ENCODE data around the gene ARMH4. TPM values are rescaled to one million over a fixed set of nuclear protein-coding genes. Genes with fewer than 3 reads are reported as not detected.

Gene ARMH4
- total and polyA plus RNA-seq, 4 donors = 0.38 to 3.2 (median 0.54) TPM

DNA sequence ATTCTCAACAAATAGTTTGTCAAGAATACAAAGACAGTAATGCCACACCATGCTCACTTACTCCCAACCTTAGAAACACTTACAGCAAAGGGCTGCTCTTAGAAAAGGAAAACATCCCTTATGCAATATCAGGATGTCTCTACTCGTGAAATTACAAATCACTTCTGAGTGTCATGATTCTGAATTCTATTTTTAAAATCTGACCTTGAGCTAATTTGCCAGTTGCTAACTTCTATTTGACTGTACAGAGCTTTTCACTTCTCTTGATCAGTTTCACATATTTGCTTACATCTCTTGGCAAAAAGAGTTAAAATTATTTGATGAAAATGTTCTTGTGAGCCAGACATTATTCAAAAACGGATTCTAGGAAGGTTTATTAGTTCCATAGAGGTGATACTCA, 149.4 kb downstream of the ARMH4 start:
- Histone ChIP-seq H3K4me3 (ENCODE audit: low read depth in 1 of 3, low read length in 3 of 3) (no peak overlapping the region), H3K36me3 (ENCODE audit: control insufficient read depth in 4 of 4, insufficient read depth in 3 of 4, low read depth in 1 of 4, low read length in 3 of 4) (no peaks in the 10 kb centered on the region), H3K4me1 (ENCODE audit: control insufficient read depth in 4 of 4, insufficient read depth in 4 of 4, low read length in 3 of 4) (no peaks in the 10 kb centered on the region), H3K9me3 (ENCODE audit: control insufficient read depth in 4 of 4, low read length in 3 of 4) (no peaks in the 10 kb centered on the region), H3K27ac (ENCODE audit: low read depth in 1 of 2, low read length in 2 of 2) (no peak overlapping the region), H3K27me3 (ENCODE audit: control insufficient read depth in 4 of 4, insufficient read depth in 4 of 4, low read length in 3 of 4) (no peaks in the 10 kb centered on the region), H3K9ac (ENCODE audit: low read depth in 1 of 2, low read length in 2 of 2) (no peak overlapping the region)
- TF ChIP-seq, protein P1, sequence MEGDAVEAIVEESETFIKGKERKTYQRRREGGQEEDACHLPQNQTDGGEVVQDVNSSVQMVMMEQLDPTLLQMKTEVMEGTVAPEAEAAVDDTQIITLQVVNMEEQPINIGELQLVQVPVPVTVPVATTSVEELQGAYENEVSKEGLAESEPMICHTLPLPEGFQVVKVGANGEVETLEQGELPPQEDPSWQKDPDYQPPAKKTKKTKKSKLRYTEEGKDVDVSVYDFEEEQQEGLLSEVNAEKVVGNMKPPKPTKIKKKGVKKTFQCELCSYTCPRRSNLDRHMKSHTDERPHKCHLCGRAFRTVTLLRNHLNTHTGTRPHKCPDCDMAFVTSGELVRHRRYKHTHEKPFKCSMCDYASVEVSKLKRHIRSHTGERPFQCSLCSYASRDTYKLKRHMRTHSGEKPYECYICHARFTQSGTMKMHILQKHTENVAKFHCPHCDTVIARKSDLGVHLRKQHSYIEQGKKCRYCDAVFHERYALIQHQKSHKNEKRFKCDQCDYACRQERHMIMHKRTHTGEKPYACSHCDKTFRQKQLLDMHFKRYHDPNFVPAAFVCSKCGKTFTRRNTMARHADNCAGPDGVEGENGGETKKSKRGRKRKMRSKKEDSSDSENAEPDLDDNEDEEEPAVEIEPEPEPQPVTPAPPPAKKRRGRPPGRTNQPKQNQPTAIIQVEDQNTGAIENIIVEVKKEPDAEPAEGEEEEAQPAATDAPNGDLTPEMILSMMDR (IDR thresholded peaks at IDR 0.05; ENCODE audit: low read depth, low read length, missing input control) = no peak
- TF ChIP-seq HNF4G (IDR thresholded peaks at IDR 0.05) = no peak
- no peak for TF ChIP-seq RAD21 (IDR thresholded peaks at IDR 0.05)
- TF ChIP-seq FOXA1 (IDR thresholded peaks at IDR 0.05) = no peak
- TF ChIP-seq REST (IDR thresholded peaks at IDR 0.05) = no peak
- no peak for DNase-seq (ENCODE audit: low spot score)
- 59% methylated on average over 2 of the region's 2 CpGs for WGBS

- Histone ChIP-seq H3K36me3 (ENCODE audit: control insufficient read depth in 4 of 4, insufficient read depth in 3 of 4, low read depth in 1 of 4, low read length in 3 of 4) (no peaks in the 10 kb centered on the region), H3K9me3 (ENCODE audit: control insufficient read depth in 4 of 4, low read length in 3 of 4) (no peaks in the 10 kb centered on the region), H3K27me3 (ENCODE audit: control insufficient read depth in 4 of 4, insufficient read depth in 4 of 4, low read length in 3 of 4) (no peaks in the 10 kb centered on the region), H3K27ac (ENCODE audit: low read depth in 1 of 2, low read length in 2 of 2) (no peak overlapping the region), H3K9ac (ENCODE audit: low read depth in 1 of 2, low read length in 2 of 2) (no peak overlapping the region), H3K4me1 (ENCODE audit: control insufficient read depth in 4 of 4, insufficient read depth in 4 of 4, low read length in 3 of 4) (no peaks in the 10 kb centered on the region), H3K4me3 (ENCODE audit: low read depth in 1 of 3, low read length in 3 of 3) (no peak overlapping the region)
- no peak for DNase-seq (ENCODE audit: low spot score)
- TF ChIP-seq, protein P2, sequence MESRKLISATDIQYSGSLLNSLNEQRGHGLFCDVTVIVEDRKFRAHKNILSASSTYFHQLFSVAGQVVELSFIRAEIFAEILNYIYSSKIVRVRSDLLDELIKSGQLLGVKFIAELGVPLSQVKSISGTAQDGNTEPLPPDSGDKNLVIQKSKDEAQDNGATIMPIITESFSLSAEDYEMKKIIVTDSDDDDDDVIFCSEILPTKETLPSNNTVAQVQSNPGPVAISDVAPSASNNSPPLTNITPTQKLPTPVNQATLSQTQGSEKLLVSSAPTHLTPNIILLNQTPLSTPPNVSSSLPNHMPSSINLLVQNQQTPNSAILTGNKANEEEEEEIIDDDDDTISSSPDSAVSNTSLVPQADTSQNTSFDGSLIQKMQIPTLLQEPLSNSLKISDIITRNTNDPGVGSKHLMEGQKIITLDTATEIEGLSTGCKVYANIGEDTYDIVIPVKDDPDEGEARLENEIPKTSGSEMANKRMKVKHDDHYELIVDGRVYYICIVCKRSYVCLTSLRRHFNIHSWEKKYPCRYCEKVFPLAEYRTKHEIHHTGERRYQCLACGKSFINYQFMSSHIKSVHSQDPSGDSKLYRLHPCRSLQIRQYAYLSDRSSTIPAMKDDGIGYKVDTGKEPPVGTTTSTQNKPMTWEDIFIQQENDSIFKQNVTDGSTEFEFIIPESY (IDR thresholded peaks at IDR 0.05) = no peak
- TF ChIP-seq, protein P3, sequence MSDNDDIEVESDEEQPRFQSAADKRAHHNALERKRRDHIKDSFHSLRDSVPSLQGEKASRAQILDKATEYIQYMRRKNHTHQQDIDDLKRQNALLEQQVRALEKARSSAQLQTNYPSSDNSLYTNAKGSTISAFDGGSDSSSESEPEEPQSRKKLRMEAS (IDR thresholded peaks at IDR 0.05) = no peak
- no peak for TF ChIP-seq HNF4A (conservative IDR thresholded peaks at IDR 0.05)
- no peak for TF ChIP-seq RAD21 (IDR thresholded peaks at IDR 0.05)
- no peak for TF ChIP-seq YY1 (IDR thresholded peaks at IDR 0.05)
- no peak for TF ChIP-seq EGR1 (IDR thresholded peaks at IDR 0.05; ENCODE audit: low read depth in 2 of 2)
- TF ChIP-seq RXRA (IDR thresholded peaks at IDR 0.05) = no peak
- 96% methylated on average over 1 of the region's 1 CpG for WGBS
These were observed 152.0 kb downstream of the ARMH4 start for GRCh38 chr14:57999979-58000378.

All from liver (tissue), 9 donors.